Osteocyte (in vitro differentiated cells): ENCODE data around the gene FNTB. TPM values are rescaled to one million over a fixed set of nuclear protein-coding genes. Genes with fewer than 3 reads are reported as not detected.

Experiments
- DNase-seq: peaks from one replicate; pipeline ENCODE4 v3.0.0; 2021; ENCODE audit warnings: mixed read lengths; ENCODE audit not compliant: unreplicated experiment; ENCODE audit errors: extremely low spot score
- H3K27ac Mint-ChIP-seq: one replicate; pipeline ENCODE4 v1.8.0; 2021; ENCODE audit warnings: mild to moderate bottlenecking, mixed read lengths; ENCODE audit not compliant: unreplicated experiment
- H3K27me3 Mint-ChIP-seq: one replicate; pipeline ENCODE4 v1.8.0; 2021; ENCODE audit warnings: mixed read lengths; ENCODE audit not compliant: unreplicated experiment
- H3K36me3 Mint-ChIP-seq: one replicate; pipeline ENCODE4 v1.8.0; 2021; ENCODE audit warnings: mixed read lengths; ENCODE audit not compliant: unreplicated experiment
- H3K4me1 Mint-ChIP-seq: one replicate; pipeline ENCODE4 v1.8.0; 2021; ENCODE audit warnings: mixed read lengths; ENCODE audit not compliant: unreplicated experiment
- H3K4me3 Mint-ChIP-seq: one replicate; pipeline ENCODE4 v1.8.0; 2021; ENCODE audit warnings: mild to moderate bottlenecking, moderate library complexity, mixed read lengths; ENCODE audit not compliant: unreplicated experiment
- H3K9me3 Mint-ChIP-seq: one replicate; pipeline ENCODE4 v1.8.0; 2021; ENCODE audit warnings: mixed read lengths; ENCODE audit not compliant: unreplicated experiment
- CTCF ChIP-seq: fragments of 200-600 bp; sonication (generic); IDR thresholded peaks from 2 replicates; pipeline ENCODE4 v1.5.0; 2021; ENCODE audit warnings: antibody characterized with exemption, mild to moderate bottlenecking, moderate library complexity
- total RNA-seq: library from RNA; stranded (reverse); gene quantifications from 2 replicates; pipeline ENCODE4 v1.2.1, GENCODE V29; 2021

The FNTB gene
- total RNA-seq, 1 donor from 2014 or later: 23.2 TPM

DNA sequence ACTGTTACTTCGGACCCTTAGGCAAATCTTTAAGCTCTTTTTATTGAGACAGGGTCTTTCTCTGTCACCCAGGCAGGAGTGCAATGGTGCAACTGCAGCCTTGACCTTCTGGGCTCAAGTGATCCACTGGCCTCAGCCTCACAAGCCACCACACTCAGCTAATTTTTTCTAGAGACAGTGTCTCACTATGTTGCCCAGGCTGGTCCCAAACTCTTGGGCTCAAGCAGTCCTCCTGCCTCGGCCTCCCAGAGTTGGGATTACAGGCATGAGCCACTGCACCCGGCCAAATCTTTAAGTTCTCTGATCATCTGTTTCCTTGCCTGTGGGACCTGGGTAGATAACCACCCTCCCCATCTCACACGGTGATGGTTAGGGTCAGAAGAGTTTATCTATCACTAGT, 41.8 kb upstream of the FNTB start:
- Mint-ChIP-seq H3K4me3 (no peak overlapping the region), H3K9me3 (no peaks in the 10 kb centered on the region), H3K36me3 (peaks cover 8% of the 10 kb centered on the region), H3K27ac (no peak overlapping the region), H3K27me3 (no peaks in the 10 kb centered on the region), H3K4me1 (no peaks in the 10 kb centered on the region)
- DNase-seq: no peak
- TF ChIP-seq CTCF: no peak

DNA sequence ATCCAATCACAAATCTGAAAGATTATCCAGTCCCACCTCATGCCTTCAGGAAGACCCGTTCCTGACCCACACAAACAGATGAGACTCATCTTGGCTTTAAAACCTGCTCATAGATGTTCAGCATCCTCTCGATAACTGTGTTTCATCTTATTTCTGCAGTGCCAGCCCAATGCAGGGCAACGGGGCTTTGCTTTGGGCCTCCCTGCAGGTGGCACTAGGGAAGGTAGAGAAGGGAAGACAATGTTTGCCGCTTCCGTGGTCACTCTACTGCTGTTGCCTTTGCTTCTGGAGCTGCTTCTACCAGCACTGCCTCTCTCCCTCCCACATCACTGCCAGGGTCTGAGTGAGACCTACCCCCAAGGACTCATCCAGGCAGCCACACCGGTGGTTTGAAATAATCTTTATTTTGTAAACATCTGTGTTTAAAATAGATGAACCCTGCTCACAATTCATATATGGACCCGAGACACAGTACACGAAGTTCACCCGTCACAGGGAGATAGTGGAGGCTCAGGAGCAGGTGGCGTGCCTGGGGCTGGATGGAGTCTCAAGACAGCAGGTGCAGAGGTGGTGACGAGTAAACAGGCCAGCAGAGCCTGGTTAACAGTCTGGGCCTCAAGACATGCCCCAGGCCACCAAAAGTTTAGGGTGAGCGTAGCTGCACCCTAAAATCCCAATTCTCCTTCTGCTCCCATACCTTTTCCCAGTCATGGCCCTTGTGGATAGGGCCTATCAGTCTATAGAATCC, 41.1 kb upstream of the FNTB start:
- Mint-ChIP-seq H3K27ac (no peak overlapping the region), H3K36me3 (peaks cover 12% of the 10 kb centered on the region), H3K27me3 (no peaks in the 10 kb centered on the region), H3K9me3 (no peaks in the 10 kb centered on the region), H3K4me3 (no peak overlapping the region), H3K4me1 (no peaks in the 10 kb centered on the region)
- no peak for TF ChIP-seq CTCF
- no peak for DNase-seq

DNA sequence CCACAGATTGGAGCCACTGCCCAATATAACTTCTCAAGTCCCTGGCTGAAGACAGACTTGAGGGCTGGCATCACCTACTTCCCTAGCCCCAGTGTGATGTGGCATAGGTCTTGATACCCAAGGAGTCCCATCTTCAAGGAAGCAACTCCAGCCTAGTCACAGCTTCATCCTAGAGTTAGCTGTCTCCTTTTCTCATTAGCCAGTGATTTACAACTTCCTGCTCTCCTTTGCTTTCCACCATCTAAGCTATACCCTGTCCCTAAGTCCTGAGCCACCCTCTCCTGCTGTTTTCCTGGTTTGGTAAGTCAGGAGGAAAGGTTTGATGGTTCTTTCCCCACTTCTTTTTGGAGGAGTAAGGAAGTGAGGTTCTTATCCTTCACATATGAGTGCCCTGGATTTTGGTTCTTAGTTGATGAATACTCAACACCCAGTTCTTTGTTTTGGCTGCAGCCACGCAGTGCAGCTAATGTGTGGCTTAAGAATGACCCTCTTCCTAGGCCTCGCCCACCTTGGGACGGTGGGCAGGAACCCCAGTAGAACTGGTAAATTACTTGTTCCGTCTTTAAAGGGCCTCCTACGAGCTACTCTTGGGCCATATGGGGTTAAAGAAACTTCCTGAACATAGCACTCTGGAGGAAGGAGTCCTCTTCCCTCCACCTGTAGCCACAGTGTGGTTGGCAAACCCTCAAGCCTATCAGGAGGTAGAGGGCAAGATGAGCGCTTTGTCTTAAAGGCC, 40.2 kb upstream of the FNTB start:
- H3K4me1 Mint-ChIP-seq: no peaks in the 10 kb centered on the region
- no peak overlapping the region for H3K27ac Mint-ChIP-seq
- H3K27me3 Mint-ChIP-seq: no peaks in the 10 kb centered on the region
- H3K36me3 Mint-ChIP-seq: peaks cover 18% of the 10 kb centered on the region
- DNase-seq: no peak
- no peak for TF ChIP-seq CTCF
- H3K4me3 Mint-ChIP-seq: no peak overlapping the region
- no peaks in the 10 kb centered on the region for H3K9me3 Mint-ChIP-seq

DNA sequence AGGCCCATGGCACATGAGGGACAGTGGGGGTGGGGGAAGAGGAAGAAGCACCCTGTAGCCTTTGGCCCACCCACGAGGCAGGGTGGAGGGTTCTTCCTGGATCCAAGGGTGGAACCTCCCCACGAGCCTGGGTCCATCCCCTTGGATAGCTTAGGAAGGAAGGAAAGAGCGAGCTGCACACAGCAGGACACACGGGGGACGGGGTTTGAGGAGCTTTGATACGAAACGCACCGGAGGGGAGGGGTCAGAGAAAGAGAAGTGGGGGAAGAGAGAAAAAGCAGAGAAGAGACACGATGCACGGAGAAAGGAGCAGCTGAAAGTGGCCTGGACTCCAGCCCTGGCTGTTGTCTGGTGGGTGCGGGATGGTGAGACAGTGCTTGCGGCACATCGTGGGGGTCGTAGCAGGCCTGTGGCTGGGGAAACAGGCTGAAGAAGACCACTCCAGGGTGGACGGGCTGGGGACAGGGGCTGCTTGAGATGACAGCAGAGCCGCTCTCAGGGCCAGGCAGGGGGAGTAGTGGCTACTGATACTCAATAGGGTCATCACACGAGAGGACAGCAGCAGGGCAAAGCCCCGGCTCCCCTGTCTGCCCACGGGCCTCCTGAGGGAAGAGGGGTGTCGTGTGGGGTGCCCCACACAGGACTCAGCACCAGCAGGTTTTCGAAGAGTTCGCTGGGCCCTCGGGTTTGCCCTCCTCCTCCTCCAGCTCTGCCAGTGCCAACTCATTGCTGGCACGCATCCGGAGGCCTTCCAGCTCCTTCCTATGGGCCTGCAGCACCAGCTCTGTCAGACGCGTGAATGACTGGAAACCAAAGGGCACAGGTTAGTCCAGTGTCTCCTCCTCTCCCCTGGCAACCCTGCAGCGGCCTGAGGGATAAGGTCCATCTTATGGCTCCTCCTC, 38.7 kb upstream of the FNTB start:
- no peaks in the 10 kb centered on the region for H3K9me3 Mint-ChIP-seq
- H3K36me3 Mint-ChIP-seq: peaks cover 17% of the 10 kb centered on the region
- no peak for TF ChIP-seq CTCF
- DNase-seq: no peak
- no peaks in the 10 kb centered on the region for H3K27me3 Mint-ChIP-seq
- no peaks in the 10 kb centered on the region for H3K4me1 Mint-ChIP-seq
- no peak overlapping the region for H3K4me3 Mint-ChIP-seq
- H3K27ac Mint-ChIP-seq: no peak overlapping the region
